A673 (cell line): ENCODE measurements around the gene C4orf54. TPM values are rescaled to one million over a fixed set of nuclear protein-coding genes. Genes with fewer than 3 reads are reported as not detected.

Experiments
- BruUV-seq: library from RNA; stranded (reverse); fragments of 400-500 nt; replicated peaks from 2 replicates; lab custom pipeline; 2021; lab: Mats Ljungman, UMichigan
- CTCF ChIA-PET: fragments of 300-600 bp; sonication (Branson Sonifier 250); formaldehyde crosslinking; loops from one replicate; lab custom pipeline; 2022; ENCODE audit warnings: antibody characterized with exemption; lab: Charles Lee
- POLR2A ChIA-PET: fragments of 300-600 bp; sonication (Branson Sonifier 250); formaldehyde crosslinking; loops from one replicate; lab custom pipeline; 2022; ENCODE audit warnings: antibody characterized with exemption; ENCODE audit not compliant: low non-redundant PET; lab: Charles Lee
- DNase-seq: peaks from one replicate; pipeline ENCODE4 v3.0.0-alpha.2; 2015; ENCODE audit warnings: low spot score
- H3K27ac ChIP-seq: fragments of 200-600 bp; sonication (generic); 2 replicates; pipeline ENCODE4 v1.5.1; 2016; ENCODE audit warnings: mixed run types, low read depth, mild to moderate bottlenecking, mixed read lengths, antibody characterized with exemption, low read length; ENCODE audit not compliant: poor library complexity, severe bottlenecking
- H3K27me3 ChIP-seq: fragments of 200-600 bp; sonication (generic); replicated peaks from 2 replicates; pipeline ENCODE4 v1.6.1; 2017; ENCODE audit warnings: mixed run types, low read depth, mild to moderate bottlenecking, mixed read lengths, antibody characterized with exemption, low read length; ENCODE audit not compliant: insufficient read depth, poor library complexity
- H3K36me3 ChIP-seq: fragments of 200-600 bp; sonication (generic); 2 replicates; pipeline ENCODE4 v1.6.1; 2016; ENCODE audit warnings: mixed run types, mild to moderate bottlenecking, mixed read lengths, antibody characterized with exemption, low read length; ENCODE audit not compliant: insufficient read depth, poor library complexity, severe bottlenecking
- H3K4me1 ChIP-seq: fragments of 200-600 bp; sonication (generic); 2 replicates; pipeline ENCODE4 v1.6.1; 2017; ENCODE audit warnings: mixed run types, mild to moderate bottlenecking, mixed read lengths, antibody characterized with exemption, low read length; ENCODE audit not compliant: insufficient read depth, poor library complexity, severe bottlenecking
- H3K4me3 ChIP-seq: fragments of 200-600 bp; sonication (generic); 2 replicates; pipeline ENCODE4 v1.5.1; 2016; ENCODE audit warnings: low read depth, mixed run types, mild to moderate bottlenecking, mixed read lengths, low read length; ENCODE audit not compliant: poor library complexity, severe bottlenecking
- H3K9me3 ChIP-seq: fragments of 200-600 bp; sonication (generic); 2 replicates; pipeline ENCODE4 v1.6.1; 2016; ENCODE audit warnings: mixed run types, low read depth, mild to moderate bottlenecking, mixed read lengths, antibody characterized with exemption, low read length; ENCODE audit not compliant: poor library complexity, severe bottlenecking
- CTCF ChIP-seq: fragments of 300-800, 200-600 bp; sonication (generic); conservative IDR thresholded peaks from 2 replicates; pipeline ENCODE4 v1.5.1; 2017; ENCODE audit warnings: low read depth, mild to moderate bottlenecking, antibody characterized with exemption, low read length, moderate library complexity, mixed read lengths
- EZH2 ChIP-seq: fragments of 200-600 bp; sonication (generic); IDR thresholded peaks from 2 replicates; pipeline ENCODE4 v1.6.1; 2017; ENCODE audit warnings: borderline replicate concordance, low read depth, mild to moderate bottlenecking, mixed read lengths, antibody characterized with exemption, low read length; ENCODE audit not compliant: poor library complexity, severe bottlenecking
- intact Hi-C: fragments of 100-400 bp; cut with micrococcal nuclease; formaldehyde crosslinking; loops from one replicate; pipeline ENCODE4 v1.10.0; 2022; ENCODE audit not compliant: unreplicated experiment
- total RNA-seq: library from RNA; stranded (reverse); gene quantifications from 2 replicates; pipeline ENCODE4 v1.2.3, GENCODE V29; 2021

Gene C4orf54
- total RNA-seq, 1 experiment from 2014 or later = not detected

- Histone ChIP-seq H3K27me3 (peaks cover 14% of the 10 kb centered on the region), H3K27ac (no peak overlapping the region), H3K4me1 (no peaks in the 10 kb centered on the region), H3K36me3 (no peaks in the 10 kb centered on the region), H3K9me3 (no peaks in the 10 kb centered on the region), H3K4me3 (no peak overlapping the region)
- no peak for DNase-seq
- no TSS peak for BruUV-seq
- intact Hi-C loops = no loop called here
- CTCF ChIA-PET = no interaction called here
- no peak for TF ChIP-seq CTCF
- TF ChIP-seq EZH2 = no peak
- POLR2A ChIA-PET = no interaction called here
These were observed 6.4 kb downstream of the C4orf54 start for GRCh38 chr4:99651016-99651769.

DNA sequence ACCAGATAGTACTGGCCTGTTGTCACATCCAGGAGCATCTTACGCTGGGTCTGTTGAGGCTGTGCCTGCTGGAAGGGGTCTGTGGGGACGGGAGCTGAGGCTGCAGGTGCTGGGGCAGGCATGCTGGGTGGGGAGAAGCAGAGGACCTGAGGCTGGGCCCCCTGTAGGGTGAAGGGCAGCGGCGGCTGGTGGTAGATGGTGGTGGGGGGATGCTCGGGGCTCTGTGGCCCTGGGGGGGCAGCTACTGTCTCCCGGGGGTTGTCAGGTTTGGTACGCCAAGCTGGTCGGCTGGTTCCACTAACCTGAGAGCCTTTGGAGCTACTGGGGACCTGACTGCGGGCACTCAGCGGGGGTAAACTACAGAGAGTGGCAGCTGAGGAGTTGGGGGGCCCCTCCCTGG lies 7.8 kb downstream of the C4orf54 start:
- no TSS peak for BruUV-seq
- H3K27ac ChIP-seq = no peak overlapping the region
- peaks cover 21% of the 10 kb centered on the region for H3K27me3 ChIP-seq
- no peak for DNase-seq
- intact Hi-C loops = no loop called here
- no peaks in the 10 kb centered on the region for H3K4me1 ChIP-seq
- TF ChIP-seq EZH2 (no peak), CTCF (no peak)
- no peak overlapping the region for H3K4me3 ChIP-seq
- H3K36me3 ChIP-seq = no peaks in the 10 kb centered on the region
- H3K9me3 ChIP-seq = no peaks in the 10 kb centered on the region
- ChIA-PET POLR2A (no interaction called here), CTCF (no interaction called here)

DNA sequence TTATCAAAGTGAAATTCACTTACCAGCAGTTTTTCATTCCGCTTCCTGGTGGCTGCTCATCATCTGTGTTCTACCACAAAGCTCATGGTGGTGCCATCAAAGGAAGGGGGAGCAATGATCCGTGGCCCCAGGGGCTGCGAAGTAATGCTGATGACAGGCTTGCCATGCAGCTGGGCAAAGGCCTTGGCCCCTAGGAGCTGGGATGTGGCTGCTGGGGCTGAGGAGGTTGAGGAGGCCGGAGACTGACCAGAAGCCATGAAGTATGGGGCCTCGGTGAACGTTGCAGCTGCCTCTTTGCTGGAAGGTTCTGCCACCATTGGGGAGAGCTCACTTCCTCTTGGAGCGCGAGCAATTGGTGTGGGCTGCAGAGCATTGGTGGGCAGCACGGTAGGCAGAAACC lies 8.4 kb downstream of the C4orf54 start:
- no peak for TF ChIP-seq EZH2
- TF ChIP-seq CTCF = no peak
- intact Hi-C loops = no loop called here

More for the DNA sequence above, 8.4 kb downstream of the C4orf54 start:
- Histone ChIP-seq H3K9me3 (no peaks in the 10 kb centered on the region), H3K27ac (no peak overlapping the region), H3K4me3 (no peak overlapping the region), H3K27me3 (peaks cover 25% of the 10 kb centered on the region), H3K36me3 (no peaks in the 10 kb centered on the region), H3K4me1 (no peaks in the 10 kb centered on the region)
- DNase-seq = no peak
- POLR2A ChIA-PET = no interaction called here
- BruUV-seq = no TSS peak
- CTCF ChIA-PET = interaction anchor here (0.6 kb wide), 1 partner anchor 8 kb away, joined by 3 read pairs; no protein-coding TSS in a partner anchor
